PC-3 (cell line): ENCODE measurements around the gene MELTF. TPM values are rescaled to one million over a fixed set of nuclear protein-coding genes. Genes with fewer than 3 reads are reported as not detected.

Experiments used
- ATAC-seq: fragments of 200-7000 bp; cut with Tn5 transposase; 2 replicates; pipeline ENCODE4 v1.9.1; 2020; ENCODE audit warnings: mild to moderate bottlenecking, moderate library complexity
- BruUV-seq: library from RNA; stranded (reverse); fragments of 400-500 nt; replicated peaks from 2 replicates; lab custom pipeline; 2021; lab: Mats Ljungman, UMichigan
- CTCF ChIA-PET: fragments of 300-600 bp; sonication (Branson Sonifier 250); formaldehyde crosslinking; loops from one replicate; lab custom pipeline; 2022; ENCODE audit warnings: antibody characterized with exemption; lab: Charles Lee
- POLR2A ChIA-PET: fragments of 300-600 bp; sonication (Branson Sonifier 250); formaldehyde crosslinking; loops from one replicate; lab custom pipeline; 2022; ENCODE audit warnings: antibody characterized with exemption; ENCODE audit not compliant: unreplicated experiment; lab: Charles Lee
- DNase-seq: peaks from one replicate; pipeline ENCODE4 v3.0.0-alpha.2; 2015
- H2AFZ ChIP-seq: fragments of 300-600 bp; sonication (generic); 2 replicates; pipeline ENCODE4 v1.6.0; 2016; ENCODE audit warnings: antibody characterized with exemption, low read length
- H3F3A ChIP-seq: fragments of 300-600 bp; sonication (generic); one replicate; pipeline ENCODE4 v1.6.0; 2017; ENCODE audit warnings: antibody characterized with exemption, low read length, control low read depth, mild to moderate bottlenecking; ENCODE audit not compliant: unreplicated experiment
- H3K27ac ChIP-seq: fragments of 300-600 bp; sonication (generic); 2 replicates; pipeline ENCODE4 v1.5.1; 2016; ENCODE audit warnings: mild to moderate bottlenecking, low read length
- H3K27me3 ChIP-seq: fragments of 300-600 bp; sonication (generic); 2 replicates; pipeline ENCODE4 v1.6.1; 2016; ENCODE audit warnings: low read length, mixed read lengths
- H3K36me3 ChIP-seq: fragments of 300-600 bp; sonication (generic); 2 replicates; pipeline ENCODE4 v1.6.1; 2016; ENCODE audit warnings: low read depth, mixed run types, low read length, mixed read lengths
- H3K4me1 ChIP-seq: fragments of 300-600 bp; sonication (generic); 2 replicates; pipeline ENCODE4 v1.5.1; 2016; ENCODE audit warnings: low read length; ENCODE audit not compliant: insufficient read depth
- H3K4me2 ChIP-seq: fragments of 300-600 bp; sonication (generic); 2 replicates; pipeline ENCODE4 v1.6.0; 2016; ENCODE audit warnings: low read length
- H3K4me3 ChIP-seq: fragments of 300-600 bp; sonication (generic); 2 replicates; pipeline ENCODE4 v1.5.1; 2016; ENCODE audit warnings: mild to moderate bottlenecking, low read length, mixed read lengths
- H3K79me2 ChIP-seq: fragments of 300-600 bp; sonication (generic); 2 replicates; pipeline ENCODE4 v1.6.1; 2017; ENCODE audit warnings: low read length, mixed read lengths
- H3K9ac ChIP-seq: fragments of 300-600 bp; sonication (generic); 2 replicates; pipeline ENCODE4 v1.6.0; 2016; ENCODE audit warnings: mild to moderate bottlenecking, low read length
- H3K9me2 ChIP-seq: fragments of 300-600 bp; sonication (generic); replicated peaks from 2 replicates; pipeline ENCODE4 v1.6.1; 2016; ENCODE audit warnings: mixed run types, low read length, mixed read lengths
- H3K9me3 ChIP-seq: fragments of 300-600 bp; sonication (generic); 2 replicates; pipeline ENCODE4 v1.6.1; 2016; ENCODE audit warnings: low read length, mixed read lengths
- H4K20me1 ChIP-seq: fragments of 300-600 bp; sonication (generic); 2 replicates; pipeline ENCODE4 v1.6.1; 2016; ENCODE audit warnings: low read length, mixed read lengths
- EZH2 ChIP-seq: fragments of 300-600 bp; sonication (generic); IDR thresholded peaks from one replicate; pipeline ENCODE4 v1.6.1; 2017; ENCODE audit warnings: antibody characterized with exemption, mild to moderate bottlenecking, low read length; ENCODE audit not compliant: unreplicated experiment
- EZH2phosphoT487 ChIP-seq: fragments of 300-600 bp; sonication (generic); IDR thresholded peaks from 2 replicates; pipeline ENCODE4 v1.6.1; 2018; ENCODE audit warnings: mild to moderate bottlenecking, antibody characterized with exemption, low read length, borderline replicate concordance
- intact Hi-C: fragments of 100-400 bp; cut with micrococcal nuclease; formaldehyde crosslinking; loops from 2 replicates; pipeline ENCODE4 v1.9.0; 2023
- total RNA-seq: library from RNA; depleted of rRNA; stranded (reverse); fragments of >200 nt; gene quantifications from 2 replicates; pipeline ENCODE4 v1.2.3, GENCODE V29; 2014
- TF ChIP-seq, protein P1 (sequence below): fragments of 300-600 bp; sonication (generic); conservative IDR thresholded peaks from 2 replicates; pipeline ENCODE4 v1.5.1; 2017; ENCODE audit warnings: antibody characterized with exemption, low read depth, mild to moderate bottlenecking, low read length

Gene MELTF
- total RNA-seq, 1 experiment from 2014 or later: 40.6 TPM

GRCh38 chr3:197023241-197023997 lies 6.2 kb downstream of the MELTF start:
- Histone ChIP-seq H3K9me2 (no peaks in the 10 kb centered on the region), H3F3A (no peaks in the 10 kb centered on the region), H4K20me1 (no peaks in the 10 kb centered on the region), H3K27me3 (no peaks in the 10 kb centered on the region), H3K4me1 (peaks cover 16% of the 10 kb centered on the region), H3K4me2 (no peak overlapping the region), H3K79me2 (peaks cover 12% of the 10 kb centered on the region), H3K9ac (no peak overlapping the region), H3K36me3 (peaks cover 4% of the 10 kb centered on the region; the same call in 1 of the 2 replicates), H2AFZ (no peak overlapping the region), H3K9me3 (no peaks in the 10 kb centered on the region), H3K27ac (no peak overlapping the region), H3K4me3 (no peak overlapping the region)
- ChIA-PET POLR2A (no interaction called here), CTCF (no interaction called here)
- no peak for ATAC-seq
- intact Hi-C loops: no loop called here
- no TSS peak for BruUV-seq
- TF ChIP-seq EZH2phosphoT487 (no peak), EZH2 (no peak)
- TF ChIP-seq, protein P1, sequence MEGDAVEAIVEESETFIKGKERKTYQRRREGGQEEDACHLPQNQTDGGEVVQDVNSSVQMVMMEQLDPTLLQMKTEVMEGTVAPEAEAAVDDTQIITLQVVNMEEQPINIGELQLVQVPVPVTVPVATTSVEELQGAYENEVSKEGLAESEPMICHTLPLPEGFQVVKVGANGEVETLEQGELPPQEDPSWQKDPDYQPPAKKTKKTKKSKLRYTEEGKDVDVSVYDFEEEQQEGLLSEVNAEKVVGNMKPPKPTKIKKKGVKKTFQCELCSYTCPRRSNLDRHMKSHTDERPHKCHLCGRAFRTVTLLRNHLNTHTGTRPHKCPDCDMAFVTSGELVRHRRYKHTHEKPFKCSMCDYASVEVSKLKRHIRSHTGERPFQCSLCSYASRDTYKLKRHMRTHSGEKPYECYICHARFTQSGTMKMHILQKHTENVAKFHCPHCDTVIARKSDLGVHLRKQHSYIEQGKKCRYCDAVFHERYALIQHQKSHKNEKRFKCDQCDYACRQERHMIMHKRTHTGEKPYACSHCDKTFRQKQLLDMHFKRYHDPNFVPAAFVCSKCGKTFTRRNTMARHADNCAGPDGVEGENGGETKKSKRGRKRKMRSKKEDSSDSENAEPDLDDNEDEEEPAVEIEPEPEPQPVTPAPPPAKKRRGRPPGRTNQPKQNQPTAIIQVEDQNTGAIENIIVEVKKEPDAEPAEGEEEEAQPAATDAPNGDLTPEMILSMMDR: no peak
- no peak for DNase-seq

- Histone ChIP-seq H3K4me3 (no peak overlapping the region), H3F3A (no peaks in the 10 kb centered on the region), H3K9ac (no peak overlapping the region), H3K9me3 (no peaks in the 10 kb centered on the region), H3K27me3 (no peaks in the 10 kb centered on the region), H3K79me2 (peaks cover 6% of the 10 kb centered on the region; the same call in 1 of the 2 replicates), H3K36me3 (peaks cover 4% of the 10 kb centered on the region; the same call in 1 of the 2 replicates), H3K9me2 (no peaks in the 10 kb centered on the region), H4K20me1 (no peaks in the 10 kb centered on the region), H3K4me2 (no peak overlapping the region), H3K27ac (no peak overlapping the region), H2AFZ (no peak overlapping the region), H3K4me1 (peaks cover 8% of the 10 kb centered on the region)
- BruUV-seq: no TSS peak
- ATAC-seq: no peak
- no peak for DNase-seq
- intact Hi-C loops: no loop called here
- CTCF ChIA-PET: no interaction called here
- no peak for TF ChIP-seq EZH2
- no peak for TF ChIP-seq EZH2phosphoT487
- TF ChIP-seq, protein P1: no peak
- POLR2A ChIA-PET: no interaction called here
Observed at GRCh38 chr3:197022405-197023231, 7.0 kb downstream of the MELTF start.
